ENCODE measurements around the gene KISS1R.

Gene KISS1R

GRCh38 chr19:911197-912033, 5.7 kb upstream of the KISS1R start:
- Histone ChIP-seq H3K27ac (ENCODE audit: low read depth, low read length, poor library complexity, severe bottlenecking) (no peak overlapping the region), H3F3A (ENCODE audit: insufficient read depth, low read length) (peaks cover 3% of the 10 kb centered on the region; the same call in 1 of the 2 replicates), H3K4me3 (ENCODE audit: low read depth, low read length, poor library complexity, severe bottlenecking) (peak overlapping the region; percentile 17), H4K20me1 (ENCODE audit: insufficient read depth, low read length) (no peaks in the 10 kb centered on the region), H3K4me2 (ENCODE audit: low read length) (0 out of 2 replicates have a peak overlapping the region, but pooled peaks have one; percentile 7), H2AFZ (ENCODE audit: low read length) (no peak overlapping the region), H3K27me3 (ENCODE audit: insufficient read depth, low read length) (no peaks in the 10 kb centered on the region), H3K9me3 (ENCODE audit: low read length) (no peaks in the 10 kb centered on the region), H3K79me2 (ENCODE audit: insufficient read depth, low read length) (no peaks in the 10 kb centered on the region), H3K4me1 (ENCODE audit: insufficient read depth, low read length, severe bottlenecking) (peaks cover 44% of the 10 kb centered on the region), H3K9ac (ENCODE audit: low read length) (no peak overlapping the region), H3K36me3 (ENCODE audit: insufficient read depth, low read length) (0 out of 2 replicates have a peak, but pooled peaks cover 6% of the 10 kb centered on the region), H3K9me2 (ENCODE audit: low read depth, low read length) (no peaks in the 10 kb centered on the region)
- TF ChIP-seq CTCF (IDR thresholded peaks at IDR 0.05; ENCODE audit: low read length) (no peak), EZH2 (IDR thresholded peaks at IDR 0.05; ENCODE audit: borderline replicate concordance, low read length) (no peak)

- H3K27me3 ChIP-seq (ENCODE audit: insufficient read depth, low read length), result peaks cover 6% of the 10 kb centered on the region; the same call in 1 of the 2 replicates
- H3F3A ChIP-seq (ENCODE audit: insufficient read depth, low read length), result peaks cover 3% of the 10 kb centered on the region; the same call in 1 of the 2 replicates
- peak overlapping the region; percentile 79 for H3K4me3 ChIP-seq (ENCODE audit: low read depth, low read length, poor library complexity, severe bottlenecking)
- H3K4me2 ChIP-seq (ENCODE audit: low read length), result peak overlapping the region; percentile 53
- peak overlapping the region; percentile 58 for H3K27ac ChIP-seq (ENCODE audit: low read depth, low read length, poor library complexity, severe bottlenecking)
- H2AFZ ChIP-seq (ENCODE audit: low read length), result no peak overlapping the region
- no peaks in the 10 kb centered on the region for H3K9me3 ChIP-seq (ENCODE audit: low read length)
- TF ChIP-seq CTCF (IDR thresholded peaks at IDR 0.05; ENCODE audit: low read length) (no peak), EZH2 (IDR thresholded peaks at IDR 0.05; ENCODE audit: borderline replicate concordance, low read length) (no peak)
- H3K4me1 ChIP-seq (ENCODE audit: insufficient read depth, low read length, severe bottlenecking), result peaks cover 40% of the 10 kb centered on the region
- H3K9me2 ChIP-seq (ENCODE audit: low read depth, low read length), result no peaks in the 10 kb centered on the region
- peak overlapping the region; percentile 80 for H3K9ac ChIP-seq (ENCODE audit: low read length)
- H3K79me2 ChIP-seq (ENCODE audit: insufficient read depth, low read length), result no peaks in the 10 kb centered on the region
- H3K36me3 ChIP-seq (ENCODE audit: insufficient read depth, low read length), result 0 out of 2 replicates have a peak, but pooled peaks cover 6% of the 10 kb centered on the region
- no peaks in the 10 kb centered on the region for H4K20me1 ChIP-seq (ENCODE audit: insufficient read depth, low read length)
Observed at GRCh38 chr19:912181-913079, 4.7 kb upstream of the KISS1R start.

DNA sequence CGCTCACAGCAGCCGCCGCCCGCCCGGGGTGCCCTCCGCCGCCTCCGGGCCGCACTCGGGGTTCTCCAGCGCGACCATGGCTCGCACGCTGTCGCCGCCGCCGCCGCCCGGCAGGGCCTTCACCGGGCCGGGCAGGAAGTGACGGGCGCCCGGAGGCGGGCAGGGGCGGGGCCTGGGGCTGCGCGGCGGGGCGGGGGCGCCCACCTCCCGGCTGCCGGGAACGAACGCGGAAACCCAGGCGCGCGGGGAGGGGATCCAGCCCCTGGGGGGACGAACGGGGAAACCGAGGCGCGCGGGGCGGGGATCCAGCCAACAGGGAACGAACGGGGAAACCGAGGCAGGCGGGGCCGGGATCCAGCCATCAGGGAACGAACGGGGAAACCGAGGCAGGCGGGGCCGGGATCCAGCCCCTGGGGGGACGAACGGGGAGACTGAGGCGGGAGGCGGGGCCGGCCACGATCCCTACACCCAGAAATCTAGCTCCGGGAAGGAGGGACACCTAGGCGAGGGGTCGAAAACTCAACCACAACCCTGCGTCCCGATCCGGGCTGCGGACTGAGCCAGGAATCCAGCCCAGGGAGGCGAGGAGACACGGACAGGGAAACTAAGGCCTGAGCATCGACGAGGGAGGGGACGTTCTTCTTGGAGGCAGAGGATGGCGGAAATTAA, 3.9 kb upstream of the KISS1R start, which contains the start of gene R3HDM4:
Gene R3HDM4, minus strand, starts transcription at position 140 of the 669 bp plus-strand sequence. Its CDS starts 62 bp downstream, at position 78.
- Histone ChIP-seq H3K79me2 (ENCODE audit: insufficient read depth, low read length) (no peaks in the 10 kb centered on the region), H4K20me1 (ENCODE audit: insufficient read depth, low read length) (no peaks in the 10 kb centered on the region), H3K4me3 (ENCODE audit: low read depth, low read length, poor library complexity, severe bottlenecking) (peak within 1 kb of the TSS; percentile 87), H3K9me3 (ENCODE audit: low read length) (no peaks in the 10 kb centered on the region), H3K9me2 (ENCODE audit: low read depth, low read length) (no peaks in the 10 kb centered on the region), H3K4me2 (ENCODE audit: low read length) (peak within 1 kb of the TSS; percentile 93), H2AFZ (ENCODE audit: low read length) (peak within 1 kb of the TSS; percentile 70; the same call in 1 of the 2 replicates), H3K27ac (ENCODE audit: low read depth, low read length, poor library complexity, severe bottlenecking) (peak within 1 kb of the TSS; percentile 58), H3K36me3 (ENCODE audit: insufficient read depth, low read length) (0 out of 2 replicates have a peak, but pooled peaks cover 6% of the 10 kb centered on the region), H3K9ac (ENCODE audit: low read length) (peak within 1 kb of the TSS; percentile 92), H3K27me3 (ENCODE audit: insufficient read depth, low read length) (peaks cover 10% of the 10 kb centered on the region; the same call in 1 of the 2 replicates), H3K4me1 (ENCODE audit: insufficient read depth, low read length, severe bottlenecking) (peaks cover 42% of the 10 kb centered on the region), H3F3A (ENCODE audit: insufficient read depth, low read length) (peaks cover 3% of the 10 kb centered on the region; the same call in 1 of the 2 replicates)
- no peak for TF ChIP-seq CTCF (IDR thresholded peaks at IDR 0.05; ENCODE audit: low read length)
- no peak for TF ChIP-seq EZH2 (IDR thresholded peaks at IDR 0.05; ENCODE audit: borderline replicate concordance, low read length)
